K562 (cell line): Measurements from ENCODE around the gene MMP28. TPM values are rescaled to one million over a fixed set of nuclear protein-coding genes. Genes with fewer than 3 reads are reported as not detected.

ENCODE experiments used
- BCOR ChIP-seq: fragments of 450-650 bp; IDR thresholded peaks from 2 replicates; pipeline ENCODE4 v1.6.1; 2016
- FOXJ2 ChIP-seq: fragments of 200-800 bp; sonication (Bioruptor generic); IDR thresholded peaks from 2 replicates; pipeline ENCODE4 v1.6.1; 2016; ENCODE audit warnings: missing genetic modification characterization, missing compliant biosample characterization
- KAT8 ChIP-seq: fragments of 450-650 bp; IDR thresholded peaks from 2 replicates; pipeline ENCODE4 v1.6.1; 2016; ENCODE audit warnings: low read depth, mild to moderate bottlenecking
- LCOR ChIP-seq: sonication (generic); formaldehyde crosslinking; IDR thresholded peaks from 2 replicates; pipeline ENCODE4 v1.8.0; 2022; ENCODE audit warnings: mild to moderate bottlenecking, missing genetic modification reagents
- SOX6 ChIP-seq: fragments of 450-650 bp; IDR thresholded peaks from 2 replicates; pipeline ENCODE4 v1.6.1; 2014; ENCODE audit warnings: mild to moderate bottlenecking
- TCFL5 ChIP-seq: fragments of 250-450 bp; sonication (Bioruptor Pico); conservative IDR thresholded peaks from 2 replicates; pipeline ENCODE4 v1.6.1; 2021; ENCODE audit warnings: mild to moderate bottlenecking, moderate library complexity, matching md5 sums
- TGIF2 ChIP-seq: sonication (generic); formaldehyde crosslinking; IDR thresholded peaks from 2 replicates; pipeline ENCODE4 v1.8.1; 2022; ENCODE audit warnings: mild to moderate bottlenecking, missing genetic modification reagents, moderate library complexity
- ZNF146 ChIP-seq: IDR thresholded peaks from one replicate; pipeline ENCODE4 v1.6.1; 2018; ENCODE audit warnings: missing compliant biosample characterization; ENCODE audit not compliant: unreplicated experiment
- ZNF23 ChIP-seq: fragments of 250-450 bp; sonication (Bioruptor Pico); IDR thresholded peaks from 2 replicates; pipeline ENCODE4 v1.4.0; 2020; ENCODE audit warnings: mild to moderate bottlenecking
- ZNF696 ChIP-seq: fragments of 250-450 bp; sonication (Bioruptor Pico); conservative IDR thresholded peaks from 2 replicates; pipeline ENCODE4 v1.4.0; 2020; ENCODE audit warnings: mild to moderate bottlenecking, moderate library complexity
- ZNF707 ChIP-seq: fragments of 250-450 bp; sonication (Bioruptor Pico); conservative IDR thresholded peaks from 2 replicates; pipeline ENCODE4 v1.8.0; 2022; ENCODE audit warnings: inconsistent platforms, mild to moderate bottlenecking, moderate library complexity
- ZSCAN32 ChIP-seq: fragments of 450-650 bp; formaldehyde crosslinking; IDR thresholded peaks from 2 replicates; pipeline ENCODE4 v1.4.0; 2020; ENCODE audit warnings: mild to moderate bottlenecking, moderate library complexity
- polyA plus RNA-seq, 8 experiments: library from polyadenylated mRNA; depleted of rRNA in 4 of 8; stranded (reverse) in 5 of 8; unstranded in 3 of 8; fragments of >200 nt; fragmentation: Nextera tagmentation in 2 of 8; fragmentation: Illumina TruSeq in 1 of 8; extraction: Ambion mirVana in 2 of 8; extraction: Trizol in 1 of 8; gene quantifications; 2 replicates each; pipeline versions ENCODE4 v1.2.1 to v1.2.3, GENCODE V29; 2011 to 2014; ENCODE audit warnings: inconsistent platforms in 1 of 8, missing spikeins in 1 of 8
- total RNA-seq, 7 experiments: library from RNA; depleted of rRNA in 6 of 7; stranded (reverse); fragments of >200 nt in 6 of 7; fragmentation: Illumina TruSeq in 2 of 7; extraction: Trizol in 2 of 7; gene quantifications; 2 replicates each; pipeline versions ENCODE4 v1.2.1 to v1.2.3, GENCODE V29; 2011 to 2021; ENCODE audit warnings: low replicate concordance in 1 of 7
- TF ChIP-seq, protein P1 (sequence below): fragments of 250-450 bp; sonication (Bioruptor Pico); IDR thresholded peaks from 2 replicates; pipeline ENCODE4 v1.5.0; 2020; ENCODE audit warnings: mild to moderate bottlenecking
- TF ChIP-seq, protein P2 (sequence below): fragments of 450-650 bp; formaldehyde crosslinking; IDR thresholded peaks from 2 replicates; pipeline ENCODE4 v1.4.0; 2022; ENCODE audit warnings: missing genetic modification characterization
- TF ChIP-seq, protein P3 (sequence below): fragments of 250-450 bp; sonication (Bioruptor Pico); IDR thresholded peaks from 2 replicates; pipeline ENCODE4 v1.8.0; 2021; ENCODE audit warnings: mild to moderate bottlenecking, moderate library complexity
- TF ChIP-seq, protein P4 (sequence below): sonication (generic); formaldehyde crosslinking; IDR thresholded peaks from 2 replicates; pipeline ENCODE4 v1.8.0; 2022; ENCODE audit warnings: missing genetic modification reagents, mild to moderate bottlenecking, borderline replicate concordance
- TF ChIP-seq, protein P5 (sequence below): fragments of 250-450 bp; sonication (Bioruptor Pico); IDR thresholded peaks from 2 replicates; pipeline ENCODE4 v1.8.0; 2022; ENCODE audit warnings: inconsistent platforms
- TF ChIP-seq, protein P6 (sequence below): fragments of 450-650 bp; IDR thresholded peaks from 2 replicates; pipeline ENCODE4 v1.6.1; 2017; ENCODE audit warnings: antibody characterized with exemption

MMP28 gene
- total and polyA plus RNA-seq, 9 of the 15 experiments (the other 6 are each of a cell fraction or from before 2014, with no cell fraction given) = not detected

DNA sequence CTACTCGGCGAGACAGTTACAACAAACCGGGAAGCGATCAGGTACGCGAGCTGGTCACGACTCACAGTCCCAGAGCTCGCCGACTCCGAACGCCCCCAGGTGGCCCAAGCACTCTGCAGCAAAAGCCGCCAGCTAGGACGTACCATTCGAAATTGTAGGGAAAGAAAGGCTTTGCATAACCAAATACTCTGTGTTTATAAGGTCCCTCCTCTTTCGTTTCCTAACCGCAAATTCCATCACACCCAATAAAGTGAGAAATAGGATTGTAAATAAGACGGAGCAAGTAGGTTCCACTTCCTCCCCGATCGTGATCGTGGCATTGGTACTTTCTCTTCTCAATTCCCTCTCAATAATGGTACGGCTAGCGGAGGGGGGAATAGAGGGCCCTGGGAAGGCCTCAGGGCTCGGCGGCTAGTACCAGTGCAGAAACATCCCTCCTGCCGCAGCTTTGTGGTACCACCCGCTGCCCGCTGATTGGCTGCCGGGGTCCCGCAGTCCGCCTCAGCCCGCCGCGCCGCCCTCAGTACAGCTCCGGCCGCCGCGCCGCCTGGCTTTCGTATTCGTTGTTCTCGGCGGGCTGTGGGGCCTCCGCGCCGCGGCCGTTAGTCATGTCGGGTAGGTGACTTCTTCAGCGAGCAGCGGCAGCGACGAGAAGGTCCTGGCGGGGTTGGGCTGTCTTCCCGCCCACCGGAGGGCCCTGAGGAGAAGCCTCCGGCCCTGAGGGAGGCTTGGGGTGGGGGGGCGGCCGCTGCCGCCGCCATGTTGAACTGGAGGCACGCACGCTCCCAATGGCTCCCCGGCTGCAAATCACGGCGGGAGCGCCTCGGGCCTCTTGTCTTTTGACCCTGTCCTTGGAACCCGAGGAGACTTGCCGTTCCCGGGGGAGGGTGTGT lies 13.8 kb upstream of the MMP28 start, which contains the start of gene TAF15 (continued):
- TF ChIP-seq, protein P1, sequence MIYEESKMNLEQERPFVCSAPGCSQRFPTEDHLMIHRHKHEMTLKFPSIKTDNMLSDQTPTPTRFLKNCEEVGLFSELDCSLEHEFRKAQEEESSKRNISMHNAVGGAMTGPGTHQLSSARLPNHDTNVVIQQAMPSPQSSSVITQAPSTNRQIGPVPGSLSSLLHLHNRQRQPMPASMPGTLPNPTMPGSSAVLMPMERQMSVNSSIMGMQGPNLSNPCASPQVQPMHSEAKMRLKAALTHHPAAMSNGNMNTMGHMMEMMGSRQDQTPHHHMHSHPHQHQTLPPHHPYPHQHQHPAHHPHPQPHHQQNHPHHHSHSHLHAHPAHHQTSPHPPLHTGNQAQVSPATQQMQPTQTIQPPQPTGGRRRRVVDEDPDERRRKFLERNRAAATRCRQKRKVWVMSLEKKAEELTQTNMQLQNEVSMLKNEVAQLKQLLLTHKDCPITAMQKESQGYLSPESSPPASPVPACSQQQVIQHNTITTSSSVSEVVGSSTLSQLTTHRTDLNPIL (CRISPR knock-in tag) = no peak
- TF ChIP-seq KAT8 (no peak), FOXJ2 (peak; percentile 72), TGIF2 (CRISPR knock-in tag) (no peak), LCOR (CRISPR knock-in tag) (peak; percentile 74), ZNF707 (no peak), TCFL5 (CRISPR knock-in tag) (no peak), ZNF23 (CRISPR knock-in tag) (no peak), ZNF146 (no peak), ZSCAN32 (peak; percentile 28; the same call in 1 of the 2 replicates), BCOR (peak; percentile 6; the same call in 1 of the 2 replicates), SOX6 (no peak; the same call in 1 of the 2 replicates), ZNF696 (CRISPR knock-in tag) (no peak)
- TF ChIP-seq, protein P2, sequence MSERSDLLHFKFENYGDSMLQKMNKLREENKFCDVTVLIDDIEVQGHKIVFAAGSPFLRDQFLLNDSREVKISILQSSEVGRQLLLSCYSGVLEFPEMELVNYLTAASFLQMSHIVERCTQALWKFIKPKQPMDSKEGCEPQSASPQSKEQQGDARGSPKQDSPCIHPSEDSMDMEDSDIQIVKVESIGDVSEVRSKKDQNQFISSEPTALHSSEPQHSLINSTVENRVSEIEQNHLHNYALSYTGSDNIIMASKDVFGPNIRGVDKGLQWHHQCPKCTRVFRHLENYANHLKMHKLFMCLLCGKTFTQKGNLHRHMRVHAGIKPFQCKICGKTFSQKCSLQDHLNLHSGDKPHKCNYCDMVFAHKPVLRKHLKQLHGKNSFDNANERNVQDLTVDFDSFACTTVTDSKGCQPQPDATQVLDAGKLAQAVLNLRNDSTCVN (CRISPR knock-in tag) = 0 out of 2 replicates have a peak, but pooled peaks have one; percentile 63
- TF ChIP-seq, protein P3, sequence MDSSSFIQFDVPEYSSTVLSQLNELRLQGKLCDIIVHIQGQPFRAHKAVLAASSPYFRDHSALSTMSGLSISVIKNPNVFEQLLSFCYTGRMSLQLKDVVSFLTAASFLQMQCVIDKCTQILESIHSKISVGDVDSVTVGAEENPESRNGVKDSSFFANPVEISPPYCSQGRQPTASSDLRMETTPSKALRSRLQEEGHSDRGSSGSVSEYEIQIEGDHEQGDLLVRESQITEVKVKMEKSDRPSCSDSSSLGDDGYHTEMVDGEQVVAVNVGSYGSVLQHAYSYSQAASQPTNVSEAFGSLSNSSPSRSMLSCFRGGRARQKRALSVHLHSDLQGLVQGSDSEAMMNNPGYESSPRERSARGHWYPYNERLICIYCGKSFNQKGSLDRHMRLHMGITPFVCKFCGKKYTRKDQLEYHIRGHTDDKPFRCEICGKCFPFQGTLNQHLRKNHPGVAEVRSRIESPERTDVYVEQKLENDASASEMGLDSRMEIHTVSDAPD (CRISPR knock-in tag) = no peak
- TF ChIP-seq, protein P4, sequence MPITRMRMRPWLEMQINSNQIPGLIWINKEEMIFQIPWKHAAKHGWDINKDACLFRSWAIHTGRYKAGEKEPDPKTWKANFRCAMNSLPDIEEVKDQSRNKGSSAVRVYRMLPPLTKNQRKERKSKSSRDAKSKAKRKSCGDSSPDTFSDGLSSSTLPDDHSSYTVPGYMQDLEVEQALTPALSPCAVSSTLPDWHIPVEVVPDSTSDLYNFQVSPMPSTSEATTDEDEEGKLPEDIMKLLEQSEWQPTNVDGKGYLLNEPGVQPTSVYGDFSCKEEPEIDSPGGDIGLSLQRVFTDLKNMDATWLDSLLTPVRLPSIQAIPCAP (CRISPR knock-in tag) = no peak
- TF ChIP-seq, protein P5, sequence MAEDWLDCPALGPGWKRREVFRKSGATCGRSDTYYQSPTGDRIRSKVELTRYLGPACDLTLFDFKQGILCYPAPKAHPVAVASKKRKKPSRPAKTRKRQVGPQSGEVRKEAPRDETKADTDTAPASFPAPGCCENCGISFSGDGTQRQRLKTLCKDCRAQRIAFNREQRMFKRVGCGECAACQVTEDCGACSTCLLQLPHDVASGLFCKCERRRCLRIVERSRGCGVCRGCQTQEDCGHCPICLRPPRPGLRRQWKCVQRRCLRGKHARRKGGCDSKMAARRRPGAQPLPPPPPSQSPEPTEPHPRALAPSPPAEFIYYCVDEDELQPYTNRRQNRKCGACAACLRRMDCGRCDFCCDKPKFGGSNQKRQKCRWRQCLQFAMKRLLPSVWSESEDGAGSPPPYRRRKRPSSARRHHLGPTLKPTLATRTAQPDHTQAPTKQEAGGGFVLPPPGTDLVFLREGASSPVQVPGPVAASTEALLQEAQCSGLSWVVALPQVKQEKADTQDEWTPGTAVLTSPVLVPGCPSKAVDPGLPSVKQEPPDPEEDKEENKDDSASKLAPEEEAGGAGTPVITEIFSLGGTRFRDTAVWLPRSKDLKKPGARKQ (CRISPR knock-in tag) = no peak
- TF ChIP-seq, protein P6, sequence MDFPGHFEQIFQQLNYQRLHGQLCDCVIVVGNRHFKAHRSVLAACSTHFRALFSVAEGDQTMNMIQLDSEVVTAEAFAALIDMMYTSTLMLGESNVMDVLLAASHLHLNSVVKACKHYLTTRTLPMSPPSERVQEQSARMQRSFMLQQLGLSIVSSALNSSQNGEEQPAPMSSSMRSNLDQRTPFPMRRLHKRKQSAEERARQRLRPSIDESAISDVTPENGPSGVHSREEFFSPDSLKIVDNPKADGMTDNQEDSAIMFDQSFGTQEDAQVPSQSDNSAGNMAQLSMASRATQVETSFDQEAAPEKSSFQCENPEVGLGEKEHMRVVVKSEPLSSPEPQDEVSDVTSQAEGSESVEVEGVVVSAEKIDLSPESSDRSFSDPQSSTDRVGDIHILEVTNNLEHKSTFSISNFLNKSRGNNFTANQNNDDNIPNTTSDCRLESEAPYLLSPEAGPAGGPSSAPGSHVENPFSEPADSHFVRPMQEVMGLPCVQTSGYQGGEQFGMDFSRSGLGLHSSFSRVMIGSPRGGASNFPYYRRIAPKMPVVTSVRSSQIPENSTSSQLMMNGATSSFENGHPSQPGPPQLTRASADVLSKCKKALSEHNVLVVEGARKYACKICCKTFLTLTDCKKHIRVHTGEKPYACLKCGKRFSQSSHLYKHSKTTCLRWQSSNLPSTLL = no peak
